OCI-LY1 (cell line): ENCODE data around the gene LMNA.
"Not testable (repeated sequence)": the region's sequence is repeated elsewhere in the genome, so short reads cannot be mapped to it uniquely, and the experiment has no call there.

ENCODE experiments used
- CTCF ChIP-seq: fragments of 200-600 bp; sonication (generic), shearing (Covaris generic); IDR thresholded peaks from 2 replicates; pipeline ENCODE4 v1.5.1; 2017; ENCODE audit warnings: mild to moderate bottlenecking, antibody characterized with exemption, low read length, moderate library complexity, mixed read lengths
- EZH2 ChIP-seq: fragments of 200-600 bp; sonication (generic), shearing (Covaris generic); IDR thresholded peaks from 2 replicates; pipeline ENCODE4 v1.8.0; 2017; ENCODE audit warnings: borderline replicate concordance, mixed run types, mild to moderate bottlenecking, antibody characterized with exemption, low read length, moderate library complexity, mixed read lengths

GRCh38 chr1:156071332-156071816 is 43.1 kb upstream of the LMNA start:
- TF ChIP-seq CTCF, EZH2: not testable (repeated sequence)
